Mesenchymal stem cell (in vitro differentiated cells and primary cell): ENCODE measurements around the gene LRRC43.

ENCODE experiments used
- DNase-seq: peaks from one replicate; pipeline ENCODE4 v3.0.0-alpha.2; 2013
- H2AFZ ChIP-seq: one replicate; pipeline ENCODE4 v1.6.1; 2013; ENCODE audit warnings: low read depth, mild to moderate bottlenecking, control low read depth, inconsistent platforms, low read length, moderate library complexity
- H2AK5ac ChIP-seq: 2 replicates; pipeline ENCODE4 v1.6.1; 2013; ENCODE audit warnings: low read length, moderate library complexity, mild to moderate bottlenecking, inconsistent platforms; ENCODE audit not compliant: severe bottlenecking
- H2BK120ac ChIP-seq: one replicate; pipeline ENCODE4 v1.6.1; 2013; ENCODE audit warnings: low read depth, mild to moderate bottlenecking, inconsistent platforms, low read length, moderate library complexity
- H2BK12ac ChIP-seq, 2 experiments: one replicate each; pipeline ENCODE4 v1.6.1; 2013; ENCODE audit warnings: inconsistent platforms in 2 of 2, low read length in 2 of 2, mild to moderate bottlenecking in 2 of 2, moderate library complexity in 2 of 2, control low read depth in 1 of 2
- H2BK15ac ChIP-seq: one replicate; pipeline ENCODE4 v1.6.1; 2013; ENCODE audit warnings: mild to moderate bottlenecking, low read depth, inconsistent platforms; ENCODE audit not compliant: poor library complexity, severe bottlenecking
- H2BK5ac ChIP-seq: 2 replicates; pipeline ENCODE4 v1.6.1; 2013; ENCODE audit warnings: low read depth, mild to moderate bottlenecking, low read length, control low read depth, inconsistent platforms; ENCODE audit not compliant: poor library complexity, severe bottlenecking
- H3K14ac ChIP-seq, 2 experiments: one replicate each; pipeline ENCODE4 v1.6.1; 2013; ENCODE audit warnings: inconsistent platforms in 2 of 2, low read length in 2 of 2, control low read depth in 1 of 2, mild to moderate bottlenecking in 1 of 2, moderate library complexity in 1 of 2
- H3K18ac ChIP-seq, 2 experiments: one replicate each; pipeline ENCODE4 v1.6.1; 2013; ENCODE audit warnings: inconsistent platforms in 2 of 2, low read length in 2 of 2, control low read depth in 1 of 2, low read depth in 1 of 2, mild to moderate bottlenecking in 1 of 2
- H3K23ac ChIP-seq, 2 experiments: one replicate each; pipeline ENCODE4 v1.6.1; 2013; ENCODE audit warnings: inconsistent platforms in 2 of 2, low read length in 2 of 2, mild to moderate bottlenecking in 2 of 2, moderate library complexity in 2 of 2, control low read depth in 1 of 2
- H3K27ac ChIP-seq: 2 replicates; pipeline ENCODE4 v1.5.1; 2013; ENCODE audit warnings: mild to moderate bottlenecking, moderate library complexity, low read length, control low read depth, inconsistent platforms; ENCODE audit not compliant: poor library complexity, severe bottlenecking
- H3K27me3 ChIP-seq, 2 experiments: 2 replicates each; pipeline versions ENCODE4 v1.6.1 to v1.7.0; 2013; ENCODE audit warnings: low read length in 2 of 2, mild to moderate bottlenecking in 2 of 2, moderate library complexity in 2 of 2, control low read depth in 1 of 2, inconsistent platforms in 1 of 2; ENCODE audit not compliant: control insufficient read depth in 1 of 2, insufficient read depth in 1 of 2
- H3K36me3 ChIP-seq, 2 experiments: 2 replicates each; pipeline versions ENCODE4 v1.6.1 to v1.7.0; 2013; ENCODE audit warnings: low read length in 2 of 2, control low read depth in 1 of 2, inconsistent platforms in 1 of 2, low read depth in 1 of 2, mild to moderate bottlenecking in 1 of 2; ENCODE audit not compliant: insufficient read depth in 2 of 2, control insufficient read depth in 1 of 2
- H3K4ac ChIP-seq, 2 experiments: one replicate each; pipeline ENCODE4 v1.6.1; 2013; ENCODE audit warnings: inconsistent platforms in 2 of 2, low read length in 2 of 2, mild to moderate bottlenecking in 2 of 2, moderate library complexity in 2 of 2, control low read depth in 1 of 2, low read depth in 1 of 2
- H3K4me1 ChIP-seq: 2 replicates; pipeline ENCODE4 v1.6.1; 2013; ENCODE audit warnings: low read depth, low read length, control low read depth; ENCODE audit not compliant: control insufficient read depth, insufficient read depth
- H3K4me2 ChIP-seq: 2 replicates; pipeline ENCODE4 v1.6.1; 2013; ENCODE audit warnings: low read length, mild to moderate bottlenecking, inconsistent platforms; ENCODE audit not compliant: poor library complexity, severe bottlenecking
- H3K4me3 ChIP-seq, 2 experiments: 2 replicates each; pipeline versions ENCODE4 v1.5.1 to v1.7.0; 2013; ENCODE audit warnings: low read length in 2 of 2, mild to moderate bottlenecking in 2 of 2, control low read depth in 1 of 2, low read depth in 1 of 2; ENCODE audit not compliant: insufficient read depth in 1 of 2
- H3K79me1 ChIP-seq: replicated peaks from 2 replicates; pipeline ENCODE4 v1.6.1; 2013; ENCODE audit warnings: mild to moderate bottlenecking, control low read depth, low read length, inconsistent platforms; ENCODE audit not compliant: poor library complexity, severe bottlenecking
- H3K9ac ChIP-seq: 2 replicates; pipeline ENCODE4 v1.7.0; 2013; ENCODE audit warnings: mild to moderate bottlenecking, low read length, moderate library complexity
- H3K9me3 ChIP-seq: 2 replicates; pipeline ENCODE4 v1.7.0; 2013; ENCODE audit warnings: mild to moderate bottlenecking, low read length; ENCODE audit not compliant: control insufficient read depth
- H4K8ac ChIP-seq: one replicate; pipeline ENCODE4 v1.6.1; 2013; ENCODE audit warnings: inconsistent platforms, mild to moderate bottlenecking, low read length, moderate library complexity
- H4K91ac ChIP-seq: one replicate; pipeline ENCODE4 v1.6.1; 2013; ENCODE audit warnings: mild to moderate bottlenecking, low read length, inconsistent platforms
- WGBS: methylation state at CpG from one replicate; pipeline ENCODE4 v1.1.7; 2013; ENCODE audit warnings: mixed read lengths; 5-methylcytosine and 5-hydroxymethylcytosine counted together

LRRC43 gene

DNA sequence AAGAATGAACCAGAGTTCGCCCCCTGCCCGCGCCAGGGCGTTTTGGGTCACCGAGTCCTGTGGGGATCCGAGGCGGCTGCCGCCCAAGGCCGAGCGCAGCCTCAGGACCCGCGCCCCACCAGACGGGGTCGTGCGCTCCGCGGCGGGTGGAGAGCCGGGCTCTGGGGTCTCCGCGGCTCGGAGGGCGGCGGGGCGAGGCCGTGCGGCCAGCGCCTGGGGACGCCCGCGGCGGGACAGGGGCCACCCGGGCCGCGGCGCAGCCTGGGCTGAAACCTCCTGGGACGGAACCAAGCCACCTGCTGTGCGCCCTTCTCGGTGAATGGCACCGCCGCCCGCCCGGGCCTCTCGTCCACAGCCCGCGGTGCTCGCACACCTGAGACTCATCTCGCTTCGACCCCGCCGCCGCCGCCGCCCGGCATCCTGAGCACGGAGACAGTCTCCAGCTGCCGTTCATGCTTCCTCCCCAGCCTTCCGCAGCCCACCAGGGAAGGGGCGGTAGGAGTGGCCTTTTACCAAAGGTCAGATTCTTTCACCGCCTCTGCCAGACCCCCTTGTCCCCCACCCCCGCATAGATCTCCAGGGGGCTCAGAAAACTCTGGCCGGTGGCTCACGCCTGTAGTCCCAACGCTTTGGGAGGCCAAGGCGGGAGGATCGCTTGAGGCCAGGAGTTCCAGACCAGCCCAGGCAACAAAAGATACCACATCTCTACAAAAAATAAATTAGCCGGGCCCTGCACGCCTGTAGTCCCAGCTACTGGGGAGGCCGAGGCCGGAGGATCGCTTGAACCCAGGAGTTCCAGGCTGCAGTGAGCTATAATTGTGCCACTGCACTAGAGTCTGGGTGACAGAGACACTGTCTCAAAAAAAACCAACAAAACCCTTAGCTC, 21.5 kb downstream of the LRRC43 start:
- Histone ChIP-seq H3K23ac (peak overlapping the region in 1 of 2 experiments; percentile 14), H2BK12ac (no peak overlapping the region), H2AFZ (no peak overlapping the region), H3K18ac (no peak overlapping the region), H3K27me3 (peaks cover 12 to 64% of the 10 kb centered on the region in 2 experiments), H3K14ac (no peak overlapping the region), H3K4me1 (peaks cover 19% of the 10 kb centered on the region), H3K4me2 (peak overlapping the region; percentile 86), H2BK120ac (no peak overlapping the region), H2BK15ac (peak overlapping the region; percentile 2), H3K36me3 (peaks cover 26 to 31% of the 10 kb centered on the region in 2 experiments), H3K27ac (no peak overlapping the region), H3K79me1 (no peaks in the 10 kb centered on the region), H4K8ac (no peak overlapping the region), H3K4me3 (peak overlapping the region; percentile 57 to 61), H3K9me3 (no peaks in the 10 kb centered on the region), H2AK5ac (no peak overlapping the region), H3K9ac (no peak overlapping the region), H4K91ac (no peak overlapping the region), H2BK5ac (no peak overlapping the region), H3K4ac (no peak overlapping the region)
- 11% methylated on average over 71 of the region's 71 CpGs for WGBS
- DNase-seq, result no peak

DNA sequence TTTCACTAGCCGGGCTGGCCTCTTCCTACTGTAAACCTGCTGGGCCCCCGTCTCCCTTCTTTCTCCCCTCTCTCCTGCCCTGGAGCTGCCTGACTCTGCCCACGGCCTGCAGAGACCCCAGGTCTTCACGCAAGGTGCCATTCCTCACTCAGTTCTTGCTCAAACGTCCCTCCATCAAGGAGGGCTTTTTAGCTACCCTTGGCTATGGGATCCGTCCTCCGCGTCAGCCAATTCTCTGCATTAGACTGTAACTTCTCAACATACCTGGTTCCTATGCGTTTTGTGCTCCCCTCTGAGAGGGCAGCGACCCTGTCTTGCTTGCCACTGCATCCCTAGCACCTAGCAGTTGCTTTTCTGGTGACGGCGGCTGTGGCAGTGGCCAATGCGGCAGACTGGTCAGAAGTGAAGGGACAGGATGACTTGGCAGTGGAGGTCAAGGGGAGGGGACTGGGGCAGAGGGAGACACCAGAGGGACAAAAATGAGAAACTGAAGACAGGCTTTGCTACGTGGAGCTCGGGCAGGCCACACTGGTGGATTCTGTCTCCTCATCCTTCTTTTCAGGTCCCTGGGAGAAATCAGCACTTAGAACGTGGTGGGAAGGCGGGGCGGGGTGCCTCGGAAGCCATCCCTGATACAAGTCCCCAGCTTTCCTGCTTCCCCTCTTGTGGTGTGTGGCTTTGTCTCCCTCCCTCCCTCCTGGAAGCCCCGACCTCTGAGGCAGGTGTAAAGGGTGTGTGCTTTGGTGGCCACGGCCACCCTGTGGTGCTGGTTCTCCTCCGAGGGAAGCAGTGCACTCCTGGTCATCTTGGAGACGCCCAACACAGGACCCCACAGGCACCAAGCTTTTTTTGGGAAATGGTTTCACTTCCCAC, 22.4 kb downstream of the LRRC43 start:
- no peak overlapping the region for H3K4me2 ChIP-seq
- H2BK12ac ChIP-seq, result no peak overlapping the region
- no peaks in the 10 kb centered on the region for H3K9me3 ChIP-seq
- H3K18ac ChIP-seq, result no peak overlapping the region
- no peak overlapping the region for H2AFZ ChIP-seq
- no peak overlapping the region for H4K8ac ChIP-seq
- no peak overlapping the region for H3K4me3 ChIP-seq
- peaks cover 32 to 35% of the 10 kb centered on the region in 2 experiments for H3K36me3 ChIP-seq
- no peak overlapping the region for H2BK120ac ChIP-seq
- 65% methylated on average over 22 of the region's 23 CpGs for WGBS
- no peak overlapping the region for H3K27ac ChIP-seq
- peaks cover 19% of the 10 kb centered on the region for H3K4me1 ChIP-seq
- DNase-seq, result no peak
- H3K27me3 ChIP-seq, result peaks cover 12 to 56% of the 10 kb centered on the region in 2 experiments
- no peak overlapping the region for H4K91ac ChIP-seq
- H2BK15ac ChIP-seq, result no peak overlapping the region
- H3K9ac ChIP-seq, result no peak overlapping the region
- no peak overlapping the region for H3K23ac ChIP-seq
- H2AK5ac ChIP-seq, result no peak overlapping the region
- no peak overlapping the region for H3K14ac ChIP-seq
- no peaks in the 10 kb centered on the region for H3K79me1 ChIP-seq
- H3K4ac ChIP-seq, result no peak overlapping the region
- H2BK5ac ChIP-seq, result no peak overlapping the region

GRCh38 chr12:122206111-122206881, 23.4 kb downstream of the LRRC43 start:
- 84% methylated on average over 27 of the region's 27 CpGs for WGBS
- Histone ChIP-seq H3K4me1 (peaks cover 19% of the 10 kb centered on the region), H3K4ac (no peak overlapping the region), H4K91ac (no peak overlapping the region), H3K27me3 (peaks cover 12 to 46% of the 10 kb centered on the region in 2 experiments), H3K79me1 (peaks cover 1% of the 10 kb centered on the region), H2BK12ac (no peak overlapping the region), H3K9me3 (no peaks in the 10 kb centered on the region), H3K4me2 (no peak overlapping the region), H3K36me3 (peaks cover 36 to 44% of the 10 kb centered on the region in 2 experiments), H2BK15ac (no peak overlapping the region), H4K8ac (no peak overlapping the region), H3K27ac (no peak overlapping the region), H2BK120ac (no peak overlapping the region), H3K18ac (no peak overlapping the region), H3K9ac (no peak overlapping the region), H2AFZ (no peak overlapping the region), H2AK5ac (no peak overlapping the region), H2BK5ac (no peak overlapping the region), H3K4me3 (no peak overlapping the region), H3K14ac (no peak overlapping the region), H3K23ac (no peak overlapping the region)
- DNase-seq, result no peak
